HCT116 (cell line): ENCODE data around the gene IST1. TPM values are rescaled to one million over a fixed set of nuclear protein-coding genes. Genes with fewer than 3 reads are reported as not detected.

Source experiments
- ATAC-seq: fragments of 200-7000 bp; cut with Tn5 transposase; 2 replicates; pipeline ENCODE4 v1.9.1; 2020; ENCODE audit warnings: mild to moderate bottlenecking, moderate library complexity
- BruUV-seq: library from RNA; stranded (reverse); fragments of 400-500 nt; replicated peaks from 2 replicates; lab custom pipeline; 2021; lab: Mats Ljungman, UMichigan
- CTCF ChIA-PET: fragments of 300-600 bp; sonication (Branson Sonifier 250); formaldehyde crosslinking; loops from one replicate; lab custom pipeline; 2021; ENCODE audit warnings: antibody characterized with exemption; lab: Charles Lee
- POLR2A ChIA-PET: fragments of 300-600, 350-600 bp; sonication (Branson Sonifier 250); formaldehyde crosslinking; loops from one replicate; lab custom pipeline; 2021; ENCODE audit warnings: antibody characterized with exemption; lab: Charles Lee
- RAD21 ChIA-PET, 2 experiments: fragments of 300-600 bp; sonication (Branson Sonifier 250); formaldehyde crosslinking; loops; one replicate each; lab custom pipeline; 2023; ENCODE audit warnings: low total read pairs in 2 of 2; ENCODE audit not compliant: uncharacterized antibody in 2 of 2, unreplicated experiment in 2 of 2, low non-redundant PET in 1 of 2; lab: Charles Lee
- DNase-seq: peaks from one replicate; pipeline ENCODE4 v3.0.0-alpha.2; 2010; ENCODE audit warnings: low read depth, low spot score
- H2AFZ ChIP-seq: fragments of 200-600 bp; shearing (Covaris generic), sonication (generic); 2 replicates; pipeline ENCODE4 v1.6.1; 2017; ENCODE audit warnings: low read depth, mixed run types, mixed read lengths, antibody characterized with exemption, low read length; ENCODE audit not compliant: poor library complexity, severe bottlenecking
- H3K27ac ChIP-seq: 2 replicates; pipeline ENCODE4 v1.5.1; 2012; ENCODE audit warnings: low read depth, low read length
- H3K27me3 ChIP-seq: fragments of 200-600 bp; sonication (generic); 2 replicates; pipeline ENCODE4 v1.6.1; 2016; ENCODE audit warnings: mixed run types, low read length, mixed read lengths; ENCODE audit not compliant: insufficient read depth
- H3K36me3 ChIP-seq, 2 experiments: fragments of 200-500 bp in 1 of 2; fragments of 200-600 bp in 1 of 2; sonication (Bioruptor generic) in 1 of 2; sonication (generic) in 1 of 2; 2 replicates each; pipeline versions ENCODE4 v1.5.1 to v1.6.1; 2014 to 2016; ENCODE audit warnings: low read length in 2 of 2, inconsistent platforms in 1 of 2, mixed read lengths in 1 of 2, mixed run types in 1 of 2; ENCODE audit not compliant: insufficient read depth in 2 of 2, control insufficient read depth in 1 of 2
- H3K4me1 ChIP-seq, 2 experiments: fragments of 200-600 bp in 1 of 2; sonication (generic) in 1 of 2; 2 replicates each; pipeline versions ENCODE4 v1.5.1 to v1.6.1; 2012 to 2017; ENCODE audit warnings: low read length in 2 of 2, inconsistent platforms in 1 of 2, mild to moderate bottlenecking in 1 of 2, mixed read lengths in 1 of 2, mixed run types in 1 of 2, moderate library complexity in 1 of 2; ENCODE audit not compliant: insufficient read depth in 2 of 2, control insufficient read depth in 1 of 2
- H3K4me2 ChIP-seq: fragments of 200-600 bp; sonication (generic); 2 replicates; pipeline ENCODE4 v1.6.1; 2017; ENCODE audit warnings: mixed run types, low read length, mixed read lengths
- H3K4me3 ChIP-seq, 2 experiments: fragments of 200-600 bp in 1 of 2; sonication (generic) in 1 of 2; replicated peaks in 1 of 2; 2 replicates each; pipeline ENCODE4 v1.5.1; 2011 to 2016; ENCODE audit warnings: low read length in 2 of 2, control low read depth in 1 of 2, low read depth in 1 of 2, mild to moderate bottlenecking in 1 of 2, mixed read lengths in 1 of 2, mixed run types in 1 of 2
- H3K79me2 ChIP-seq: fragments of 200-600 bp; sonication (generic); 2 replicates; pipeline ENCODE4 v1.6.1; 2017; ENCODE audit warnings: mild to moderate bottlenecking, mixed run types, low read length, moderate library complexity, mixed read lengths; ENCODE audit not compliant: insufficient read depth
- H3K9ac ChIP-seq: fragments of 200-600 bp; sonication (generic); 2 replicates; pipeline ENCODE4 v1.6.1; 2016; ENCODE audit warnings: low read length, mixed read lengths
- H3K9me2 ChIP-seq: fragments of 200-600 bp; sonication (generic), shearing (Covaris generic); 2 replicates; pipeline ENCODE4 v1.6.1; 2017; ENCODE audit warnings: mixed run types, mild to moderate bottlenecking, moderate library complexity; ENCODE audit not compliant: insufficient read depth
- H3K9me3 ChIP-seq, 2 experiments: fragments of 200-500 bp in 1 of 2; fragments of 200-600 bp in 1 of 2; sonication (Bioruptor generic) in 1 of 2; sonication (generic) in 1 of 2; 2 replicates each; pipeline ENCODE4 v1.6.1; 2014 to 2017; ENCODE audit warnings: low read length in 2 of 2, mixed read lengths in 2 of 2, inconsistent platforms in 1 of 2, low read depth in 1 of 2, mild to moderate bottlenecking in 1 of 2, mixed run types in 1 of 2, moderate library complexity in 1 of 2; ENCODE audit not compliant: control insufficient read depth in 1 of 2, insufficient read depth in 1 of 2
- H4K20me1 ChIP-seq: fragments of 200-600 bp; sonication (generic), shearing (Covaris generic); 2 replicates; pipeline ENCODE4 v1.6.1; 2017; ENCODE audit warnings: mixed run types, mild to moderate bottlenecking, moderate library complexity; ENCODE audit not compliant: insufficient read depth
- CEBPB ChIP-seq: IDR thresholded peaks from 2 replicates; pipeline ENCODE4 v1.6.1; 2012; ENCODE audit warnings: low read depth
- EGR1 ChIP-seq: IDR thresholded peaks from 2 replicates; pipeline ENCODE4 v1.6.1; 2012; ENCODE audit warnings: low read depth
- FOSL1 ChIP-seq: IDR thresholded peaks from 2 replicates; pipeline ENCODE4 v1.6.1; 2012; ENCODE audit warnings: low read depth
- JUND ChIP-seq: IDR thresholded peaks from 2 replicates; pipeline ENCODE4 v1.6.1; 2012
- POLR2A ChIP-seq: IDR thresholded peaks from 2 replicates; pipeline ENCODE4 v1.7.0; 2011; ENCODE audit warnings: borderline replicate concordance; ENCODE audit not compliant: insufficient read depth, insufficient read length; ENCODE audit errors: extremely low read depth
- RAD21 ChIP-seq: IDR thresholded peaks from 2 replicates; pipeline ENCODE4 v1.6.1; 2012; ENCODE audit warnings: low read depth, mild to moderate bottlenecking
- REST ChIP-seq: IDR thresholded peaks from 2 replicates; pipeline ENCODE4 v1.6.1; 2012; ENCODE audit warnings: low read depth
- SRF ChIP-seq: IDR thresholded peaks from 2 replicates; pipeline ENCODE4 v1.6.1; 2012; ENCODE audit warnings: low read depth
- YY1 ChIP-seq: IDR thresholded peaks from 2 replicates; pipeline ENCODE4 v1.6.1; 2011; ENCODE audit warnings: low read length, low read depth, moderate library complexity, mild to moderate bottlenecking; ENCODE audit not compliant: insufficient replicate concordance; ENCODE audit errors: extremely low read depth
- ZBTB33 ChIP-seq: IDR thresholded peaks from 2 replicates; pipeline ENCODE4 v1.6.1; 2011; ENCODE audit warnings: mild to moderate bottlenecking, low read length, moderate library complexity; ENCODE audit not compliant: insufficient replicate concordance; ENCODE audit errors: extremely low read depth
- ZFX ChIP-seq: fragments of 450-650 bp; IDR thresholded peaks from 2 replicates; pipeline ENCODE4 v1.6.1; 2017
- ZNF274 ChIP-seq: fragments of 200-500 bp; sonication (Bioruptor generic); IDR thresholded peaks from 2 replicates; pipeline ENCODE4 v1.6.1; 2014; ENCODE audit warnings: mild to moderate bottlenecking, low read depth, low read length, inconsistent platforms
- intact Hi-C: fragments of 100-400 bp; cut with micrococcal nuclease; formaldehyde crosslinking; loops from 2 replicates; pipeline ENCODE4 v1.10.0; 2022
- total RNA-seq: library from RNA; stranded (reverse); gene quantifications from one replicate; pipeline ENCODE4 v1.2.1, GENCODE V29; 2021; ENCODE audit not compliant: unreplicated experiment

Gene IST1
- total RNA-seq, 1 experiment from 2014 or later = 191 TPM

GRCh38 chr16:71894229-71894920 lies 956 bp upstream of the IST1 start:
- Histone ChIP-seq H3K4me1 (peaks cover 29 to 33% of the 10 kb centered on the region in 2 experiments), H3K27ac (peak overlapping the region; percentile 94), H3K79me2 (peaks cover 41% of the 10 kb centered on the region), H3K27me3 (no peaks in the 10 kb centered on the region), H4K20me1 (no peaks in the 10 kb centered on the region), H3K4me3 (peak overlapping the region; percentile 96 to 97), H3K9me3 (no peaks in the 10 kb centered on the region), H3K4me2 (peak overlapping the region; percentile 83), H3K9ac (peak overlapping the region; percentile 99), H3K9me2 (no peaks in the 10 kb centered on the region), H2AFZ (peak overlapping the region; percentile 3), H3K36me3 (peaks cover 0 to 4% of the 10 kb centered on the region in 2 experiments; a peak in 1 of 4 replicates)
- DNase-seq = peak; percentile 43
- RAD21 ChIA-PET = no interaction called here
- intact Hi-C loops = loop anchor here (2.0 kb wide), 1 partner anchor 86 kb away; the partner anchor contains the start of gene AP1G1
- POLR2A ChIA-PET = interaction anchor here (0.9 to 1.9 kb wide), 2 partner anchors 12 to 85 kb away, joined by 4 to 9 read pairs; partner anchors contain the start of gene AP1G1
- peak; percentile 34 for ATAC-seq
- no peak for TF ChIP-seq ZNF274
- no peak for TF ChIP-seq REST
- TF ChIP-seq ZBTB33 = no peak
- no peak for TF ChIP-seq JUND
- peak; percentile 35 for TF ChIP-seq CEBPB
- no peak for TF ChIP-seq ZFX
- TF ChIP-seq RAD21 = peak; percentile 23; the same call in 1 of the 2 replicates
- TF ChIP-seq EGR1 = no peak
- no peak for TF ChIP-seq YY1
- TF ChIP-seq FOSL1 = no peak; the same call in 1 of the 2 replicates
- TF ChIP-seq POLR2A = peak; percentile 14
- no peak for TF ChIP-seq SRF
- CTCF ChIA-PET = interaction anchor here (1.5 kb wide), 1 partner anchor 11 kb away, joined by 7 read pairs; the partner anchor contains the start of gene ZNF821
- BruUV-seq = no TSS peak
